Eye (tissue), 1 donor: Measurements from ENCODE around the gene MUC5AC.
"Not testable (repeated sequence)": the region's sequence is repeated elsewhere in the genome, so short reads cannot be mapped to it uniquely, and the experiment has no call there.

Experiments
- DNase-seq: peaks from one replicate; pipeline ENCODE4 v3.0.0-alpha.2; 2015

MUC5AC gene

GRCh38 chr11:1199241-1199750, 41.5 kb downstream of the MUC5AC start:
- no peak for DNase-seq

GRCh38 chr11:1199751-1200610, 42.2 kb downstream of the MUC5AC start:
- DNase-seq = no peak

- no peak for DNase-seq
These were observed 42.9 kb downstream of the MUC5AC start for GRCh38 chr11:1200611-1201191.

- peak; percentile 22 for DNase-seq
These were observed 43.8 kb downstream of the MUC5AC start for GRCh38 chr11:1201395-1202153.

GRCh38 chr11:1202154-1202775, 44.5 kb downstream of the MUC5AC start:
- no peak for DNase-seq

- peak; percentile 85 for DNase-seq
These were observed 45.2 kb downstream of the MUC5AC start for GRCh38 chr11:1202776-1203504.

- DNase-seq = no peak
These were observed 45.9 kb downstream of the MUC5AC start for GRCh38 chr11:1203505-1204271.

- no peak for DNase-seq
These were observed 46.8 kb downstream of the MUC5AC start for GRCh38 chr11:1204381-1205101.

GRCh38 chr11:1205121-1205986, 47.6 kb downstream of the MUC5AC start:
- no peak for DNase-seq

- DNase-seq = no peak
These were observed 48.2 kb downstream of the MUC5AC start for GRCh38 chr11:1205987-1206331.

- no peak for DNase-seq
These were observed 48.9 kb downstream of the MUC5AC start for GRCh38 chr11:1206391-1207271.

GRCh38 chr11:1207401-1208143, 49.8 kb downstream of the MUC5AC start:
- no peak for DNase-seq

GRCh38 chr11:1208144-1208393, 50.3 kb downstream of the MUC5AC start:
- DNase-seq = no peak

- no peak for DNase-seq
These were observed 50.9 kb downstream of the MUC5AC start for GRCh38 chr11:1208394-1209261.

GRCh38 chr11:1209371-1210057, 51.8 kb downstream of the MUC5AC start:
- DNase-seq = no peak

GRCh38 chr11:1211838-1212237, 54.1 kb downstream of the MUC5AC start:
- no peak for DNase-seq

- DNase-seq = not testable (repeated sequence)
These were observed 58.1 kb downstream of the MUC5AC start for GRCh38 chr11:1215826-1216225.
